Activated T-cell treated with anti-CD3 and anti-CD28 coated beads for 4 hours (primary cell): Measurements from ENCODE around the gene PSEN1.
"Not testable (repeated sequence)": the region's sequence is repeated elsewhere in the genome, so short reads cannot be mapped to it uniquely, and the experiment has no call there.

Source experiments
- DNase-seq: peaks from one replicate; pipeline ENCODE4 v3.0.0-alpha.2; 2020

The PSEN1 gene

DNA sequence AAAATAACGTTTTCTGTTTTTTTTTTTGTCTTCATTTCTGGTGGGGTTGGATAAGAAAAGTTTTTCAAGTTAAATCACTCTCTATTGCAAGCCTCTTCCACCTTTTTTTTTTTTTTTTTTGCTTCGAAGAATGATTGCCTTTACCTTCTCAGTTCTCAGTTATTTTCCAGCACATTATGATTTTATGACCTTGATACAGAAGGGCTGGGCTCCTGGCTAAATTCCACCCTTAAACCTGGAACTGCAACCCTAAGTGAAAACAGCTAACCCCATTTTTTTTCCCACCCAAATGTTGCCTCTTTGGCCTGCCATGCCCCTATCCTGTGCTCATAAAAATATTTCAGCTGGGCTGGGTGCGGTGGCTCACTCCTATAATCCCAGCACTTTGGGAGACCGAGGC lies 31.4 kb downstream of the PSEN1 start:
- DNase-seq, result no peak

DNA sequence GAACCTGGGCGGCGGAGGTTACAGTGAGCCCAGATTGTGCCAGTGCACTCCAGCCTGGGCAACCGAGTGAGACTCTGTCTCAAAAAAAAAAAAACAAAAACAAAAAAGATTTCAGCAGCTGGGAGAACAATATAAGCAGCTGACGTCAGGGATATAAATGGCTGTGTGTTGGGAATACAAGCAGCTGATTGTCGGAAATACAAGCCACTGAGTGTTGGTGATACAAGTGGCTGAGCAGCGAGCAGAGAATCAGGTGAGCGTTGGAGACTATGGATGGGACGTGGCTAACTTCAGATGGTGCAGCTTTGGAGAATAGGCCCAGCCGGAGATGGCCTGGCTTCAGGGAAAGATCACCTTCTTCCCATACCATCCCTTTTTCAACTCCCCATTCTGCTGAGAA lies 32.0 kb downstream of the PSEN1 start:
- no peak for DNase-seq

DNA sequence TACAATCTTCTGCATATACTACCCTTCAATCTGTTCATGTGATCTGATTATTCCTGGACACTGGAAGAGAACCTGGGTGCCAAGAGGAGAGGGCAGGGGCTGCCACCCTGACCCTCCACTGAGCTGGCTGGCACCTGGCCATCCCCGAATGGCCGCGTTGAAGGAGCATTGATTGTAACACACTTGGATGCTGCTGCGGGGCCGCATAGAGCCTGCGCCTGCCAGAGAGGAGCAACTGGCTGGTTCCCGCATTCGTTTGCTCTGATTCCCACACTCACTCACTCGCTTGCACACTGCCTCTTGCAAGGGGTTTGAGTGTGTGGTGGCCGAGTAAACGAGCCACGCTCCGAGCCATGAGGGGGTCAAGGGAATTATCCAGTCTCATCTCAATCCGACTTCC lies 32.4 kb downstream of the PSEN1 start:
- no peak for DNase-seq

DNA sequence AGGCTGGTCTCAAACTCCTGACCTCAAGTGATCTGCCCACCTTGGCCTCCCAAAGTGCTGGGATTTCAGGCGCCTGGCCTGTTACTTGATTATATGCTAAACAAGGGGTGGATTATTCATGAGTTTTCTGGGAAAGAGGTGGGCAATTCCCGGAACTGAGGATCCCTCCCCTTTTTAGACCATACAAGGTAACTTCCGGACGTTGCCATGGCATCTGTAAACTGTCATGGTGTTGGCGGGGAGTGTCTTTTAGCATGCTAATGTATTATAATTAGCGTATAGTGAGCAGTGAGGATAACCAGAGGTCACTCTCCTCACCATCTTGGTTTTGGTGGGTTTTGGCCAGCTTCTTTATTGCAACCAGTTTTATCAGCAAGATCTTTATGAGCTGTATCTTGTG lies 33.5 kb downstream of the PSEN1 start:
- DNase-seq, result not testable (repeated sequence)

DNA sequence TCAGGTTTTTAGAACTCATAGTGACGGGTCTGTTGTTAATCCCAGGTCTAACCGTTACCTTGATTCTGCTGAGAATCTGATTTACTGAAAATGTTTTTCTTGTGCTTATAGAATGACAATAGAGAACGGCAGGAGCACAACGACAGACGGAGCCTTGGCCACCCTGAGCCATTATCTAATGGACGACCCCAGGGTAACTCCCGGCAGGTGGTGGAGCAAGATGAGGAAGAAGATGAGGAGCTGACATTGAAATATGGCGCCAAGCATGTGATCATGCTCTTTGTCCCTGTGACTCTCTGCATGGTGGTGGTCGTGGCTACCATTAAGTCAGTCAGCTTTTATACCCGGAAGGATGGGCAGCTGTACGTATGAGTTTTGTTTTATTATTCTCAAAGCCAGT lies 34.4 kb downstream of the PSEN1 start:
- no peak for DNase-seq

DNA sequence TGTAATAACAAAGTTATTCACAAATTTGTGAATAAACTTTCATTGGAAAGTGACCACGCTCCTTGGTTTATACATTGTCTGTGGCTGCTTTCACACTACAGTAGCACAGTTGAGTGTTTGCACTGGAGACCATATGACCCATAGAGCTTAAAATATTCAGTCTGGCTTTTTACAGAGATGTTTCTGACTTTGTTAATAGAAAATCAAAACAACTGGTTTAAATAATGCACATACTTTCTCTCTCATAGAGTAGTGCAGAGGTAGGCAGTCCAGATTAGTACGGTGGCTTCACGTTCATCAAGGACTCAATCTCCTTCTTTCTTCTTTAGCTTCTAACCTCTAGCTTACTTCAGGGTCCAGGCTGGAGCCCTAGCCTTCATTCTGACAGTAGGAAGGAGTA lies 36.2 kb downstream of the PSEN1 start:
- no peak for DNase-seq

DNA sequence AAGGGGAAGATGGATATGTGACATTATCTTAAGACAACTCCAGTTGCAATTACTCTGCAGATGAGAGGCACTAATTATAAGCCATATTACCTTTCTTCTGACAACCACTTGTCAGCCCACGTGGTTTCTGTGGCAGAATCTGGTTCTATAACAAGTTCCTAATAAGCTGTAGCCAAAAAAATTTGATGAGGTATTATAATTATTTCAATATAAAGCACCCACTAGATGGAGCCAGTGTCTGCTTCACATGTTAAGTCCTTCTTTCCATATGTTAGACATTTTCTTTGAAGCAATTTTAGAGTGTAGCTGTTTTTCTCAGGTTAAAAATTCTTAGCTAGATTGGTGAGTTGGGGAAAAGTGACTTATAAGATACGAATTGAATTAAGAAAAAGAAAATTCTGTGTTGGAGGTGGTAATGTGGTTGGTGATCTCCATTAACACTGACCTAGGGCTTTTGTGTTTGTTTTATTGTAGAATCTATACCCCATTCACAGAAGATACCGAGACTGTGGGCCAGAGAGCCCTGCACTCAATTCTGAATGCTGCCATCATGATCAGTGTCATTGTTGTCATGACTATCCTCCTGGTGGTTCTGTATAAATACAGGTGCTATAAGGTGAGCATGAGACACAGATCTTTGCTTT lies 36.9 kb downstream of the PSEN1 start:
- no peak for DNase-seq

DNA sequence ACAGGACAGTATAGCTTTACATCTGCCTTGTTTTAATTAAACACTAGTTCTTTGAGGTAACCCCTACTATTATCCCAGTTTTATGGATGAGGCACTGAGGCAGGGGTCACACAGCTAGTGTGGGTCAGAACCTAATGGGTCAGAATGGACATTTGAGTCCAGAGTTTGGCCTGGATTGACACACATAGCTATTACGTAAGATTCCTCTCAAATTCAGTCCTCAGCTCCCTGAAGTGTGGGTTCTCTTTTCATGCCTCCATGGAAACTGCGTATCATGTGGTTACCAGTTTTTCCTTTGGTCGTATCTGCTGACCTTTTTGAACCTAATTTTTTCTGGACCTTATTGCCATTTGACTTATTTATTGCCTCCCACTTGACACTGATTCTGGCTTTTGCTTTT lies 40.4 kb downstream of the PSEN1 start:
- no peak for DNase-seq

DNA sequence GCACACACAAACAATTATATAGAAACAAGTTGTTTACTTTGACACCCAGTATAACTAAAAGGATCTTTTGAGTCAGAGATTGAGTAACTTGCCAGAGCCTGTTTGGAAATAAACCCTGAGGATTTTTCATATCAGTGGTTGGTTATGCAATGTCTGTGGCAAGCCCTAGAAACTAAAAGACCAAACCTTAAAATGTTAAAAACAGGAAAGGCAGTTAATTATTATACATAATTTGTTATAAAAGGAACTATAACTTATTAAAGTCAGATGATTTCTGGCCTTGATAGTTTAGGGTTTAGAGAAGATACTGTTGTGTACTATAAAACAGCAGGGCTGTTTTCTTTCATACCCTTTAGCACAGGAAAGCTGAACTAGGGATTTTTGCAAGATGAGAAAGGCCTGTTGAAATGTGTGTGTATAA lies 44.1 kb downstream of the PSEN1 start:
- no peak for DNase-seq

DNA sequence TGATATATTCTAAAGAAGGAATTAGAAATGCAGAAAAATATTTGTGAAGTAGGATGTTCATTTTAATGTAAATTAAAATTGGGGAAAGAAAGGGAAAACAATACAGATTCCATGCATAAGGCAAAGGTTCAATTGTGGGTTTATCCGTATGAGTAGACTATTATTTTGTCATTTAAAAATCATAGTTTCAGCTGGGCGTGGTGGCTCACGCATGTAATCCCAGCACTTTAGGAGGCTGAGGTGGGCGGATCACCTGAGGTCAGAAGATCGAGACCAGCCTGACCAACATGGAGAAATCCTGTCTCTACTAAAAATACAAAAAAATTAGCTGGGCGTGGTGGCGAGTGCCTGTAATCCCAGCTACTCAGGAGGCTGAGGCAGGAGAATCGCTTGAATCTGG lies 44.7 kb downstream of the PSEN1 start:
- not testable (repeated sequence) for DNase-seq

DNA sequence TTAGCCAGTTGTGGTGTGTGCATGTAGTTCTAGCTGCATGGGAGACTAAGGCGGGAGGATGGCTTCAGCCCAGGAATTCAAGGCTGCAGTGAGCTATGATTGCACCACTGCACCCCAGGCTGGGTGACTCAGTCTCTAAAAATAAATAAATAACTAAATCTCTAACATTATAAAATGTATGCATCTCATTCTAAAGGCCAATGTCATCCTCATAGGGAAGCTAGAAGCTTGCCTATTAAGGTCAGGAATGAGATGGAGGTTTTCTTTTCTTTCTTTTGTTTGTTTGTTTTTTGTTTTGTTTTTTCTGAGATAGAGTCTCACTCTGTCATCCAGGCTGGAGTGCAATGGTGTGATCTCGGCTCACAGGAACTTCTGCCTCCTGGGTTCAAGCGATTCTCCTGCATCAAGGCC lies 52.2 kb downstream of the PSEN1 start:
- no peak for DNase-seq

DNA sequence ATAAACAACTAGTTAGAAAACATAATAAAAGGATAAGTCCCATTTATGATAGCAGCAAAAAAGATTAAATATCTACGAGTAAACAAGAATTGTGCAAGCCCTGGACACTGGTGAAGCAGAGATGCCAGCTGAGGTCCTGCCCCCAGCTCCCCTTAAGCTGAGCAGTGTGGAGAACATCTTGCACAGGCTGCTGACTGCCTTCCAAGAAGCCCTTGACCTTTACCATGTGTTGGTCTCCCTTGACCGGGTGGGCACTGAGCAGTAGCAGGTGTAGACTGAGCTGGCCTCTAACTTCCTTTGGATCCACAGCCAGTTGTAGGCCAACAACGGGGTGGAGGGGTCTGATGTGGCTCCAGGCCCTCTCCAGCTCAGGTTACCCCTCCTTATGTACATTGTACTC lies 53.3 kb downstream of the PSEN1 start:
- no peak for DNase-seq

DNA sequence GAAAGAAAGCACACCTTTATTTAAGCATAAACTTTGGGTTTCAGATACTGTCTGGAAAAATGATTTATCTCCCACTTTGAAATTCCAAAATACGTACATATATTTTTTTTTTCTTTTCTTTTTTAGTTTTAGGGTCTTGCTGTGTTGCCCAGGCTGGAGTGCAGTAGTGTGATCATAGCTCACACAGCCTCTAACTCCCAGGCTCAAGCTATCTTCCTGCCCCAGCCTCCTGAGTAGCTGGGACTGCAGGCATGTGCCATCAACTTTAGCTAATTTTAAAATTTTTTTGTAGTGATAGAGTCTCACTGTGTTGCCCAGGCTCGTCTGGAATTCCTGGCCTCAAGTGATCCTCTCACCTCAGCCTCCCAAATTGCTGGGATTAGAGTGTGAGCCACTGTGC lies 55.1 kb downstream of the PSEN1 start:
- DNase-seq, result no peak

DNA sequence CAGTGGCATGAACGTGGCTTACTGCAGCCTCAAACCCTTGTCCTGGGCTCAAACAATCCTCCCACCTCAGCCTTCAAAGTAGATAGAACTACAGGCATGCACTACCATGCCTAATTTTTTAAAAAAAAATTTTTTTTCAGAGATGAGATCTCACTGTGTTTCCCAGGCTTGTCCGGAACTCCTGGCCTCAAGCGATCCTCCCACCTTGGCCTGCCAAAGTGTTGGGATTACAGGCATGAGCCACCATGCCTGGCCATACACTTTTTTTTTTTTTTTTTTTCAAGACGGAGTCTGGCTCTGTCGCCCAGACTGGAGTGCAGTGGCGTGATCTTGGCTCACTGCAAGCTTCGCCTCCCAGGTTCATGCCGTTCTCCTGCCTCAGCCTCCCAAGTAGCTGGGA lies 58.0 kb downstream of the PSEN1 start:
- DNase-seq, result not testable (repeated sequence)

DNA sequence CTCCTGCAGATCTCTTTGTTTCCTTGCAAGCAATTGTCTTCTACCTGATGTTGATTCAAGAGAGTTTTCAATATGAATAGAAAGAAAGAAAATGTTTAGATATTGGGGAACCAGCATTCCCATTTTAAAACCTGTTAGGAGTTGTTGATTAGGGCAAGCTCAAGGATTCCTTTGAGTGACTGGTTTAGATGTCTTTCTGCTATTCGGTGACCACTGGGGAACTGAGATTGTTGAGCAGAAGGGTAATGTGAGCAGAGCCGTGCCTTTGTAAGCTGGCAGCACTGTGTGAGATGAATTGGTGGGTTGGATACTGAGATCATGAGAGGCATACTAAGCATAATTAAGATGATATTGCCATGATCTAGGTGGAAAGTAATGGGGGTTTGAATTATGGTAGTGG lies 61.9 kb downstream of the PSEN1 start:
- DNase-seq, result no peak

DNA sequence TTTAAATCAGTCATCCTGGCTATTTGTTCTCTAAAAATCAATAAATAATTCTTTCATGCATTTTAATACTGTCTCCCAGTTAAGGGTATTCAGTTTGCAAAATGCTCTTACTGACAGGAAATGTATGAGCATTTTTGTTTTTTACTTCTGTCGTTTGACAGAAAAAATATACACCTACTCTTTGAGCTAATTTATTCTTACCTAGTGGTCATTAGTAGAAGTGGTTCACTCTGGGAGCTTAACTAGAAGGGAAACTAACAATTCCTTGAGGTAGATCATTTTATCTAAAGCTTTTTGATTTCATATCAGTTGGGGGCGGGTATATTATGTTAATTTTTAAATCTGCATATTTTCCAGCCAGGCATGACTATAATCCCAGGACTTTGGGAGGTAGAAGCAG lies 67.2 kb downstream of the PSEN1 start:
- no peak for DNase-seq

DNA sequence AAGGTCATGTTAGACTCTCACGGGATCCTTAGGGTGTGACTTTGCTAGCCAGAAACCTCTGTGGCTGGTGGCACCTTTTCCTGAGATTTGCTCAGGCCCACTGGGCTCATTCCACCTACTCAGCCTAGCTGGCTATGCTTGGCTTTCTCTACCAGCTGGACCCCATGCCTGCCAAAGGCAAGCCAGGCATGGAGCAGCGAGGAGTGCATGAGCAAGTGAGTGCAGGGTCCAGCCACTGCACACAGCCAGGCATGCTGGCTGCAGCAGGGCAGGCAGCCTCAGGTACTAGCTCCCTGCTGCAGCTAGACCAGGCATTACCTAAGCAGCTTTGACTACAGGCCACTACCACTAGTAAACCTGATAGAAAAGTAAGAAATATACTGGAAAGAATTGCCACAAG lies 71.3 kb downstream of the PSEN1 start:
- DNase-seq, result no peak

DNA sequence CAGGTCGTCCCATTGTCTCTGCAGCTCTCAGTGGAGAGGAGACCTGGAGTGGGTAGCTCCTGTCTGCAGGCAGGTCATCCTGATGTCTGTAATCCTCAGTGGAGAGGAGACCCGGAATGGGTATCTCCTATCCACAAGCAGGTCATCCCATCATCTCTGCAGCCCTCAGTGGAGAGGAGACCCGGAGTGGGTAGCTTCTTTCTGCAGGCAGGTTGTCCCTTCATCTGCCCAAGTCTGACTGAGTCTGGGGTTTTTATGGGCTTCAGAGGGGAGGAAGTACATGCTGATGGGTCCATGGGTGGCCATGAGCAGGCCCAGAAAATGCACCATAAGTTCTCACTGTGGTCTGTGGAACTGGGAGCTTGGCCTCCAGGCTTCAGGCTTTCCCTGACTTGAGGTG lies 72.1 kb downstream of the PSEN1 start:
- DNase-seq, result no peak

DNA sequence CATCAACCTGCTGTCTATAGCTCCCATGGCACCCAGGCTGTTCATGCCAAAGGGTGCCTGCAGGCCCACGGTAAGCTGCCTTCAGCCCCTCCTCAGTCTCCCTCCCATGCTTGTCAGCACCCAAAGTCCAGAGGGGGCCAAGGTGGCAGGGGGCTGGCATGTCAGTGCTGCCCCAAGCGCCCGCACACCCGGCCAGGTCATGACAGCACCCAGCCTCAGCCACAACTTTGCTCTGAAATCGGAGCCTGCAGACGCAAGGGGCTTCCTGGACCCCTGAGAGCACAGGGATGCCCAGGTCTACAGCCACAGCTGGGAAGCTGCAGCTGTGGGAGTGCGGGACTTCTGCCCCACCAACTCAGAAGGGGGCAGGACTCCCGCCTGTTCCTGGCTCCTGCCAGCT lies 72.5 kb downstream of the PSEN1 start:
- DNase-seq, result no peak

DNA sequence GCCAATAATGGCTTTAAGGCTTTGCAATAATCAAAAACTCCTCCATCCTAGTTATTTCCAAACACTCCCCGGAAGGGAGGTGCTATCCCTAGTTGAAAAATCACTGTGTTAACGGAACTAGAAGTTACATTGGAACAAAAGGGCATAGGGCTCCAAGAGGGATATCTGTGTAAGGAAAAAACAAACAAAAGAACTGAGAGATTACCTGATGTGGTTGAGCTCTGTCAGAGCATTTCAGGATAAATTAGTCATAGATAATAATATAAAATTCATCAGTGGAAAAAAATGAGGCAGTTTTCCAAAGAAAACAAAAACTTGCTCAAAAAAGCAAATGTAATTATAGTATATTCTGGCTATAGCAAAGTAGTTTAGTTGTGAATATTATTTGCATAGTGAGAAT lies 73.6 kb downstream of the PSEN1 start:
- DNase-seq, result no peak

DNA sequence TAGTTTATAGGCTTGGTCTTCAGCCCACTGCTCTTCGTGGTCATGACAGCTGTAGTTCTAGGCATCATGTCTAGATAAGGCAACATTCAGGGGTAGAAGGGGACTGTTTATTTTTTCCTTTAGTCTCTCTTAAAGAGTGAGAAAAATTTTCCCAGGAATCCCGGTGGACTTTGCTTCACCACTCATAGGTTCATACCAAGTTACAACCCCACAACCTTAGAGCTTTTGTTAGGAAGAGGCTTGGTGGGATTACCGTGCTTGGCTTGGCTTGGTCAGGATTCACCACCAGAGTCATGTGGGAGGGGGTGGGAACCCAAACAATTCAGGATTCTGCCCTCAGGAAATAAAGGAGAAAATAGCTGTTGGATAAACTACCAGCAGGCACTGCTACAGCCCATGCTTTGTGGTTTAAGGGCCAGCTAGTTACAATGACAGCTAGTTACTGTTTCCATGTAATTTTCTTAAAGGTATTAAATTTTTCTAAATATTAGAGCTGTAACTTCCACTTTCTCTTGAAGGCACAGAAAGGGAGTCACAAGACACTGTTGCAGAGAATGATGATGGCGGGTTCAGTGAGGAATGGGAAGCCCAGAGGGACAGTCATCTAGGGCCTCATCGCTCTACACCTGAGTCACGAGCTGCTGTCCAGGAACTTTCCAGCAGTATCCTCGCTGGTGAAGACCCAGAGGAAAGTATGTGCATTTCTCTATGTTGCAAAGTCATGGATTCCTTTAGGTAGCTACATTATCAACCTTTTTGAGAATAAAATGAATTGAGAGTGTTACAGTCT lies 75.1 kb downstream of the PSEN1 start:
- DNase-seq, result no peak

DNA sequence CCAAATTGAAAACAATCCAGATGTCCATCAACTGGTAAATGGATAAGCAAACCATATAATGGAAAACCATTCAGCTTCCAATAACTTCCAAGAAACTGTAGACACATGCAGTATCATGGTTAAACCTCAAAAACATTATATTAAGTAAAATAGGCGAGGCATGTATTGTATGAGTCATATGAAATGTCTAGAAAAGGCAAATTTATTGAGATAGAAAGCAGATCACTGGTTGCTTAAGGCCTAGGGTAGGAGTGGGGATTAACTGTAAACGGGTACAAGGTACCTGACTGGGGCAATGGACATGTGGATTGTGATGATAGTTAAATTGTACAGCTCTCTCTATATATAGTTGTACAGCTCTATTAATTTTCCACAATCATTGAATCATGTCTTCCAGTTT lies 79.7 kb downstream of the PSEN1 start:
- no peak for DNase-seq

DNA sequence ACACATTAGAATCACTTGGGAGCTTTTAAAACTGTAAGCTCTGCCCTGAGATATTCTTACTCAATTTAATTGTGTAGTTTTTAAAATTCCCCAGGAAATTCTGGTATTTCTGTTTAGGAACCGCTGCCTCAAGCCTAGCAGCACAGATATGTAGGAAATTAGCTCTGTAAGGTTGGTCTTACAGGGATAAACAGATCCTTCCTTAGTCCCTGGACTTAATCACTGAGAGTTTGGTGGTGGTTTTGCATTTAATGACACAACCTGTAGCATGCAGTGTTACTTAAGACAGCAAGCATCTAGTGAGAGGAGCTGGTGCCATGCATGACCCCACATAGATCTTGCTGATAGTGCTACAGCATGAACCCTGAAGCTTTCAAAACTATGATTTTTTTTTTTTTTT lies 81.1 kb downstream of the PSEN1 start:
- no peak for DNase-seq

DNA sequence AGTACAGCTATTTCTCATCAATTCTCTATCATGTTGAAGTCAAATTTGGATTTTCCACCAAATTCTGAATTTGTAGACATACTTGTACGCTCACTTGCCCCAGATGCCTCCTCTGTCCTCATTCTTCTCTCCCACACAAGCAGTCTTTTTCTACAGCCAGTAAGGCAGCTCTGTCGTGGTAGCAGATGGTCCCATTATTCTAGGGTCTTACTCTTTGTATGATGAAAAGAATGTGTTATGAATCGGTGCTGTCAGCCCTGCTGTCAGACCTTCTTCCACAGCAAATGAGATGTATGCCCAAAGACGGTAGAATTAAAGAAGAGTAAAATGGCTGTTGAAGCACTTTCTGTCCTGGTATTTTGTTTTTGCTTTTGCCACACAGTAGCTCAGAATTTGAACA lies 83.8 kb downstream of the PSEN1 start:
- no peak for DNase-seq

DNA sequence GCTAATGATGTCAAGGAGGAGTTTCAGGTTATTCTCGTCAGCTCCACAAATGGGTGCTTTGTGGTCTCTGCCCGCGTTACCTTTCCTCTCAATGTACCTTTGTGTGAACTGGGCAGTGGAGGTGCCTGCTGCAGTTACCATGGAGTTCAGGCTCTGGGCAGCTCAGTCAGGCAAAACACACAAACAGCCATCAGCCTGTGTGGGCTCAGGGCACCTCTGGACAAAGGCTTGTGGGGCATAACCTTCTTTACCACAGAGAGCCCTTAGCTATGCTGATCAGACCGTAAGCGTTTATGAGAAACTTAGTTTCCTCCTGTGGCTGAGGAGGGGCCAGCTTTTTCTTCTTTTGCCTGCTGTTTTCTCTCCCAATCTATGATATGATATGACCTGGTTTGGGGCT lies 84.3 kb downstream of the PSEN1 start:
- DNase-seq, result no peak
